Measurements from ENCODE around the gene PEX3.

Gene PEX3

DNA sequence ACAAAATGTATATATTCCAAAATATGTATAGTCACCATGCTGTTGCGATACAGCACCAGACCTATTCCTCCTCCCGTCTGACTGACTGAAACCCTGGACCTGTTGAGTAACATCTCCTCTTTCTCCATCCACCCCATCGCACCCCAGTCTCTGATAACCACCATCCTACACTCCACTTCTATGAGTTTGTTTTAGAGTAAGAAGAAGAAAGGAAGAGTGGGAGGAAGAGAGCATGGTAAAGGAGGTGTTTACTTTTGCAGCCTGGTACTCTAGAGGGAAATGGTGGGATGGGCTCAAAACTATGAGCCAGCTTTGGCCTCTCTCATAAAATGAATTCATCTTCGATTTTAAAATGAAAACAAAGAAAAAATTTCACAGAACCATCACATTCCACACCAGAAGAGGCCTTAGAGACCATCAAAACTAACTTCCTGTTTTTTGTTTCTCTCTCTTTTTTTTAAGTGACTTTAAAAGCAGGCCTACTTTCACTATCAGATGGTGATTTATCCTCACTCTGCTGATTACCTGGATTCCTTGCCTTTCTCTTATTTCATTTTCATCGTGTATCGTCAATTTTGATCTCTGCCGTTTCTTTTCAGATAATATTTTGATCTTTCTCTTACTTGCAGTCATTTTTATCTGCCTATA lies 77.7 kb downstream of the PEX3 start:
- Histone ChIP-seq H3K4me3 (ENCODE audit: low read depth in 1 of 2, low read length in 2 of 2) (no peak overlapping the region), H3K27ac (ENCODE audit: low read depth, low read length) (no peak overlapping the region), H3K27me3 (ENCODE audit: control insufficient read depth in 1 of 2, insufficient read depth in 2 of 2, low read length in 2 of 2) (no peaks in the 10 kb centered on the region), H3K36me3 (ENCODE audit: insufficient read depth, low read length) (no peaks in the 10 kb centered on the region), H3K9ac (ENCODE audit: low read length) (no peak overlapping the region), H3K4me1 (ENCODE audit: insufficient read depth, low read length) (no peaks in the 10 kb centered on the region), H3K9me3 (ENCODE audit: low read length) (no peaks in the 10 kb centered on the region)

DNA sequence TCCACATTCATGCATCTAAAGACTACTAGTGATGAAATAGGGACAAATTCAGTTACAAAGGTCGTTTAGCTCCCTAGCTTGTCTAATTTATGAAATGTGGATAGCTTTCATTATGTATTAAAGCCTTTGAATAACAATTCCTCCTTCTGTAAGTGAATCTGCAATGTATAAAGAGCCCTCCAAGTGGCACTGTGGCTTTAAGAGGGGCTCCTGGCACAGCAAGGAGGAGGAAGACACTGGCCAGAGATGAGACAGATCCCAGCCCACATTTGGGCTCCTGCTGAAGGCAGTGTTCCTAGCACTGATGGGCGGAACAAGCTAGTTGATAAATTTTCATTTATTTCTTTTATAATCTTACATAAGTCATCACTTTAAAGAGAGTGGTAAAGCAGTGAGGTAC lies 78.5 kb downstream of the PEX3 start:
- Histone ChIP-seq H3K36me3 (ENCODE audit: insufficient read depth, low read length) (no peaks in the 10 kb centered on the region), H3K9me3 (ENCODE audit: low read length) (no peaks in the 10 kb centered on the region), H3K4me1 (ENCODE audit: insufficient read depth, low read length) (no peaks in the 10 kb centered on the region), H3K4me3 (ENCODE audit: low read depth in 1 of 2, low read length in 2 of 2) (no peak overlapping the region), H3K27me3 (ENCODE audit: control insufficient read depth in 1 of 2, insufficient read depth in 2 of 2, low read length in 2 of 2) (no peaks in the 10 kb centered on the region), H3K27ac (ENCODE audit: low read depth, low read length) (no peak overlapping the region), H3K9ac (ENCODE audit: low read length) (no peak overlapping the region)

DNA sequence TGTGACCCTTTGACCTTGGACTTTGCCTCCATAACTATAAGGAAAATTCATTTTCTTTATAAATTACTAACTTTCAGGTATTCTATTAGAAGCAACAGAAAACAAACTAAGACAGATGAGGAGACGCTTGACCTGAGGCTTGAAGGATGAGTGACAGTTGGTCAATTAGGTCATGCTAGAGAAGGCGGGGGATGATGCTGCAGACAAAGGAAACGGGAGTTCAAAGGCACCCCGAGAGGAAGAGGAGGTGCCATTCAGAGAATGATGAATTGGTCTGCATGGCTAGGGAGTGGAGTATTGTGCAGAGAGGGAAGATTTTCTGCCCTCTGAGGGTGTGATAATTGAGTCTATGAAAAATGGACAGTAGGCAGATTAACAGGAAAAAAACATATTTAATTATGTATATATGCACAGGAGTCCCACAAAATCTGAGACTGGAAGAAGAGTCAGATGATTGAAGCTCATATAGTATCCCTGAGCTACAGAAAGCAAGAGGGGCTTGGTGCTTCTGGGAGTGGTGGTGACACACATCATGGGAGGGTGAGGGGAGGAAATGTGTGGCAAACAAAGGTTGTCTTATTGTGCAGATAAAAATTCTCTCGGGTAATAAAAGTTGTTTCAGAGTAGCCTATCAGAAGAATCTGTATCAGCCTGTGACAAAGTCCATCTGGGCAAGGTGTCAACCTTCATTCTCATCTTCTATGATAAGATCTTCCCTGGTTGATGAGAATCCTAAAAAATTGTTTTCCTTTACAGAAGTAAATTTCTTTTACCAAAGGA lies 81.3 kb downstream of the PEX3 start:
- H3K4me3 ChIP-seq (ENCODE audit: low read depth in 1 of 2, low read length in 2 of 2), result no peak overlapping the region
- H3K27me3 ChIP-seq (ENCODE audit: control insufficient read depth in 1 of 2, insufficient read depth in 2 of 2, low read length in 2 of 2), result no peaks in the 10 kb centered on the region
- no peak overlapping the region for H3K27ac ChIP-seq (ENCODE audit: low read depth, low read length)
- no peaks in the 10 kb centered on the region for H3K36me3 ChIP-seq (ENCODE audit: insufficient read depth, low read length)
- H3K9ac ChIP-seq (ENCODE audit: low read length), result no peak overlapping the region
- H3K4me1 ChIP-seq (ENCODE audit: insufficient read depth, low read length), result no peaks in the 10 kb centered on the region
- no peaks in the 10 kb centered on the region for H3K9me3 ChIP-seq (ENCODE audit: low read length)

DNA sequence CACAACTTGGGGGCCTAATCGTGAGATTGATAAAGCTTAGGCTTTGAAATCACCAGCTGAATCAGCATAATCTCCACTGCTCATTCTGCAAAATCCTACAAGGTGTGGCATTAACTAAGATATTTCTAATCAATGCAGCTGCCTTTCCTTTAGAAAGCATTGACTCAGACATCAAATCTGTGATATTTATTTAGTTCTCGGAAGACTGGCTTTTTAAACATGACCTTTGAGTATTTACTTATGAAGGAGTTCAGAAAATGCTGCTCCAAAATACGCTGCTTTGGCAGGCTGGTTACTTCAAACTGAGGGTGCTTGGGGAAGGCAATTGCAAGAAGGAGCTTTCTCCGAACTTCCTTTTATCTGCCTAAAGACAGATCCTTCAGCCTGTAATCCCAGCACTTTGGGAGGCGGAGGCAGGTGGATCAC lies 84.6 kb downstream of the PEX3 start:
- no peaks in the 10 kb centered on the region for H3K9me3 ChIP-seq (ENCODE audit: low read length)
- H3K36me3 ChIP-seq (ENCODE audit: insufficient read depth, low read length), result no peaks in the 10 kb centered on the region
- peaks cover 8% of the 10 kb centered on the region for H3K4me1 ChIP-seq (ENCODE audit: insufficient read depth, low read length)
- H3K4me3 ChIP-seq (ENCODE audit: low read depth in 1 of 2, low read length in 2 of 2), result no peak overlapping the region
- H3K9ac ChIP-seq (ENCODE audit: low read length), result no peak overlapping the region
- no peaks in the 10 kb centered on the region for H3K27me3 ChIP-seq (ENCODE audit: control insufficient read depth in 1 of 2, insufficient read depth in 2 of 2, low read length in 2 of 2)
- no peak overlapping the region for H3K27ac ChIP-seq (ENCODE audit: low read depth, low read length)

DNA sequence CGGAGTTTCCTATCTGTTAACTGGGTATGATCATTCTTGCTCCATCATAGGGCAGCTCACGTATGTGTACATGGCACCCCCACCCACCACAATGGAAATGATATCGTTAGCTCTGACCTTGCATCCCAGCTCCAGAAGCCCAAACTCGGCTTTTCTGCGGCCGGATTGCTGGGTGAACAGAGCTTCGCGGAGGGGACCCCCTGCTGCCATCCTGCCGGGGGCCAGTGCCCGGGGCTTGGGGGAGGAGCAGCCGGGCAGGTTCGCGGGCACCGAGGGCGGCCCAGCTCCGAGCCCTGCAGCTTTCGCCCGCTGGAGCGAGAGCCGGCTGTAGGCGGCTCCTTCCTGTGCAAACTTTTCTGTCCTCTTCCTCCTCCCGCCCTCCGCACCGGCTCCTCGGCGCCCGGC lies 85.9 kb downstream of the PEX3 start:
- Histone ChIP-seq H3K27me3 (ENCODE audit: control insufficient read depth in 1 of 2, insufficient read depth in 2 of 2, low read length in 2 of 2) (no peaks in the 10 kb centered on the region), H3K27ac (ENCODE audit: low read depth, low read length) (no peak overlapping the region), H3K9ac (ENCODE audit: low read length) (no peak overlapping the region), H3K36me3 (ENCODE audit: insufficient read depth, low read length) (no peaks in the 10 kb centered on the region), H3K9me3 (ENCODE audit: low read length) (no peaks in the 10 kb centered on the region), H3K4me3 (ENCODE audit: low read depth in 1 of 2, low read length in 2 of 2) (peak overlapping the region; percentile 44 to 60), H3K4me1 (ENCODE audit: insufficient read depth, low read length) (peaks cover 8% of the 10 kb centered on the region)

DNA sequence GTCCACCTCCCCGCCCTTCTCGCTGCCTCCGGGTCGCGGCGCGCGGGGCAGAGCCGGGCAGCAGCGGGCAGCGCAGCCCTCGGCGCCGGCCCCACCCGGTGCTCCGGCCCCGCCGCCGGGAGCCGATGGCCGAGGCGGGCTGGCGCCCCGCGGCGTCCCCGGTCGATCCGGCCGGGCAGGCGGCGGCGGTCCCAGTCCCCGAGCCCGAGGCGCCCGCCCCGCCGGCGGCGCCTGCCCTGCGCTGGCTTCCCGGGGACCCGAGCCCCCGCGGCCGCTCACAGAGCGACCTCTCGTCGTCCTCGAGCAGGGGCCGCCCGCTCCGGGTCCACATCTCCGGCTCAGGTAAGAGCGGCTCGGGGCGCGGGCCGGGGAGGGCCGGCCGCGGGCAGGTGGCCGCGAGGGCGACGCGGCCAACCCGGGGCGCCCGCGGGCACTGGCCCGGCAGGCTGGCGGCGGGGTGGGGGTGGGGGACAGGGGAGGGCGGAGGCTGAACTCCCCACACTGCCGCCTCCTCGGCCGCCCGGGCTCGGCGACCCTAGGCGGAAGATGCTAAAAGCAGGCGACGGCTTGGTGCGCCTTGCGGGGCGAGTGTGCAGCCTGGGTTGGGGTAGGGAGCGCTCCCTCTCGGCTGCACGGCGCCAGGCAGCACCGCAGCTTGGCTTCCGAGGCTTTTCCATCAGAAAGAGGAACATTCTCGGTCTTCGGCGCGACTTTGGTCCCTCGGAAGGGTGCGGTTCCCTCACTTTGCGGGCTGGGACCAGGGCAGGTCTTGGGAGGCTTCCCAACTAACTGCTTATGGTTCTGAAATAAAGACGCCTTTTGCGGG lies 86.5 kb downstream of the PEX3 start:
- no peak overlapping the region for H3K27ac ChIP-seq (ENCODE audit: low read depth, low read length)
- no peaks in the 10 kb centered on the region for H3K9me3 ChIP-seq (ENCODE audit: low read length)
- no peaks in the 10 kb centered on the region for H3K27me3 ChIP-seq (ENCODE audit: control insufficient read depth in 1 of 2, insufficient read depth in 2 of 2, low read length in 2 of 2)
- H3K4me1 ChIP-seq (ENCODE audit: insufficient read depth, low read length), result peaks cover 8% of the 10 kb centered on the region
- H3K9ac ChIP-seq (ENCODE audit: low read length), result no peak overlapping the region
- no peaks in the 10 kb centered on the region for H3K36me3 ChIP-seq (ENCODE audit: insufficient read depth, low read length)
- peak overlapping the region; percentile 47 to 60 for H3K4me3 ChIP-seq (ENCODE audit: low read depth in 1 of 2, low read length in 2 of 2)

DNA sequence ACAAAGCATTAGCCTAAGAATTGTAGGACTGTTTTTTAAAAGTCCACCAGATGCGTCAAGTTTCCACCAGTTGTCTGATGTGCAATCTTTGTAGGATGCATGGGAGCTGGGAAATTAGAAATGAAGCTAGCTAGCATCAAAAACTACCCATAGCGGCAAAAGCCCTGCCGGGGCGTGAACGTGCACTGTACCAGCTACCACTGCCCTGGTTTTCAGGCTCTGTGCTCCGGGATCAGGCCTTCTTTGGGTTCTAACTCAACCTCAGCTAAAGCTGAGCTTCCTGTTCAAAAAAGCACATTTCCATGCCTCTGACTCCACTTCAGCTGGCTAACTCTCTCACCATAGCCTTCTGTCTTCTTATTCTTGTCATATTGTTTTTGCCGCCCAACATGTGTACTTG lies 87.8 kb downstream of the PEX3 start:
- peaks cover 8% of the 10 kb centered on the region for H3K4me1 ChIP-seq (ENCODE audit: insufficient read depth, low read length)
- H3K27me3 ChIP-seq (ENCODE audit: control insufficient read depth in 1 of 2, insufficient read depth in 2 of 2, low read length in 2 of 2), result no peaks in the 10 kb centered on the region
- H3K9me3 ChIP-seq (ENCODE audit: low read length), result no peaks in the 10 kb centered on the region
- no peak overlapping the region for H3K27ac ChIP-seq (ENCODE audit: low read depth, low read length)
- no peak overlapping the region for H3K9ac ChIP-seq (ENCODE audit: low read length)
- no peak overlapping the region for H3K4me3 ChIP-seq (ENCODE audit: low read depth in 1 of 2, low read length in 2 of 2)
- no peaks in the 10 kb centered on the region for H3K36me3 ChIP-seq (ENCODE audit: insufficient read depth, low read length)

DNA sequence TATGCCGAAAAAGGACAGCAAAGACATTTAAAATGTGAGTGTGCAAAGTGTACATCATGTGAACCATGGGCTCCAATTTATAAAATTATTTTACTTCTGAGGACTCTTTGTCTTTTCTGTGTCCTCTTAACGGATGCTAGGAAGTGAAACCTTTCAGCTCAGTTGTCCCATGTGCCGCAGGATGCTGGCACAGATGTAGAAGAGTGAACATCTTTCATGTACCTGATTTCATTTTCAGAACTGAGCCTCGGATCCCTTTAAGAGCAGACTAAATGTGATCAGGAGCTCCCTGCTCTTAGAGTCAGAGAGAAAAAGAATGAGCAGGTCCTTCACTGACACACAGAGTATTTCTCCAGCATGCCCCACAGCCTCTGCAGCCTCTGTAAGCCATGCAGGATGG lies 88.5 kb downstream of the PEX3 start:
- H3K27ac ChIP-seq (ENCODE audit: low read depth, low read length), result no peak overlapping the region
- no peaks in the 10 kb centered on the region for H3K27me3 ChIP-seq (ENCODE audit: control insufficient read depth in 1 of 2, insufficient read depth in 2 of 2, low read length in 2 of 2)
- H3K36me3 ChIP-seq (ENCODE audit: insufficient read depth, low read length), result no peaks in the 10 kb centered on the region
- H3K9ac ChIP-seq (ENCODE audit: low read length), result no peak overlapping the region
- no peak overlapping the region for H3K4me3 ChIP-seq (ENCODE audit: low read depth in 1 of 2, low read length in 2 of 2)
- no peaks in the 10 kb centered on the region for H3K9me3 ChIP-seq (ENCODE audit: low read length)
- H3K4me1 ChIP-seq (ENCODE audit: insufficient read depth, low read length), result peaks cover 8% of the 10 kb centered on the region

DNA sequence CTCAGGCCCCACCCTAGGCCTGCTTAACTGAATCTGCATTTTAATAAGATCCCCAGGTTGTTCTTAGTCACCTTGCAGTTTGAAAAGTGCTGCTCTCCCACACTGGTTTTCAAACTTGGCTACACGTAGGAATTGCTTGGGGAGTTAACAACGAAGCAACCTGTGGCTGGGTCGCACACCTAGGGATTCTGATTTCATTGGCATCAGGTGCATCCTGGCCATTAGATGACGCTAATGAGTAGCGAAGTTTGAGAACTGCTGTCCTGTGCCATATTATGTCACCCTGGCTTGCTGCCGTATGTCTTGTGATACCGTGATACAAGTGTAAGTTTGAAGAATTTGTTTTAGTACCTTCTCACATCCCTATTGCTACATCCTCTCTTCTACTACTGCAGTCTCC lies 89.1 kb downstream of the PEX3 start:
- no peak overlapping the region for H3K9ac ChIP-seq (ENCODE audit: low read length)
- H3K4me1 ChIP-seq (ENCODE audit: insufficient read depth, low read length), result peaks cover 8% of the 10 kb centered on the region
- H3K27me3 ChIP-seq (ENCODE audit: control insufficient read depth in 1 of 2, insufficient read depth in 2 of 2, low read length in 2 of 2), result no peaks in the 10 kb centered on the region
- H3K27ac ChIP-seq (ENCODE audit: low read depth, low read length), result no peak overlapping the region
- H3K36me3 ChIP-seq (ENCODE audit: insufficient read depth, low read length), result no peaks in the 10 kb centered on the region
- no peak overlapping the region for H3K4me3 ChIP-seq (ENCODE audit: low read depth in 1 of 2, low read length in 2 of 2)
- no peaks in the 10 kb centered on the region for H3K9me3 ChIP-seq (ENCODE audit: low read length)

DNA sequence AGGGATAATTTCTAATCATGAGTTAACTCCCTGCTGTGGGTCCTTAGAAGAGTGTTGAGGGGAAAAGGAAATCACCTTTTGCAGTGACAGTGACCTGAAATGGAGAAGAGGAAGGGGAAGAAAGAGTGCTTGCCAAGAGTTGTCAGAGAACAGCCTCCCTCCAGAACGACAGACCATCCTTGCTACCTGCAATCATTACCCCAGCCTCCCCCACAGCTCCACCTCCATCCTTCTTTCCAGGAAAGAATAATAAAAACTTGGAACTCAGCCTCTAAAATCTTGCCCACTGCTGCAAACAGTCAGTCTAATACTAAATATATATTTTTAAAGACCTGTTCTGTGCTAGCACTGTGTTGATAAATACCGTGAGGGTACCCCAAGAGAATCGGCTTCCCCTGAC lies 89.6 kb downstream of the PEX3 start:
- H3K27me3 ChIP-seq (ENCODE audit: control insufficient read depth in 1 of 2, insufficient read depth in 2 of 2, low read length in 2 of 2), result no peaks in the 10 kb centered on the region
- H3K4me1 ChIP-seq (ENCODE audit: insufficient read depth, low read length), result peaks cover 8% of the 10 kb centered on the region
- H3K36me3 ChIP-seq (ENCODE audit: insufficient read depth, low read length), result no peaks in the 10 kb centered on the region
- no peak overlapping the region for H3K4me3 ChIP-seq (ENCODE audit: low read depth in 1 of 2, low read length in 2 of 2)
- H3K27ac ChIP-seq (ENCODE audit: low read depth, low read length), result no peak overlapping the region
- H3K9ac ChIP-seq (ENCODE audit: low read length), result no peak overlapping the region
- H3K9me3 ChIP-seq (ENCODE audit: low read length), result no peaks in the 10 kb centered on the region
